H1 (cell line): ENCODE data around the gene VCP. TPM values are rescaled to one million over a fixed set of nuclear protein-coding genes. Genes with fewer than 3 reads are reported as not detected.

Source experiments
- CTCF ChIA-PET: fragments of 300-600 bp; sonication (Branson Sonifier 250); formaldehyde crosslinking; loops from one replicate; lab custom pipeline; 2021; ENCODE audit not compliant: partially characterized antibody; lab: Charles Lee
- POLR2A ChIA-PET: fragments of 300-600 bp; sonication (Branson Sonifier 250); formaldehyde crosslinking; loops from one replicate; lab custom pipeline; 2021; ENCODE audit warnings: inconsistent platforms; ENCODE audit not compliant: partially characterized antibody; lab: Charles Lee
- DNase-seq, 2 experiments: peaks; one replicate each; pipeline versions ENCODE4 v3.0.0 to v3.0.0-alpha.2; 2010 to 2022; ENCODE audit warnings: low spot score in 2 of 2, low read depth in 1 of 2, mixed read lengths in 1 of 2
- FAIRE-seq: peaks from 2 replicates; lab custom pipeline; 2011; peaks lifted over from hg19 to GRCh38; lab: Jason Lieb, UNC
- H2AFZ ChIP-seq: 2 replicates; pipeline ENCODE4 v1.8.1; 2012; ENCODE audit warnings: low read length, inconsistent platforms
- H2AK5ac ChIP-seq: 2 replicates; pipeline ENCODE4 v1.6.1; 2013; ENCODE audit warnings: low read depth, low read length
- H2BK120ac ChIP-seq: replicated peaks from 2 replicates; pipeline ENCODE3; 2013; ENCODE audit warnings: low read depth, low read length, inconsistent platforms
- H2BK12ac ChIP-seq: 2 replicates; pipeline ENCODE4 v1.6.1; 2013; ENCODE audit warnings: low read depth, low read length
- H2BK15ac ChIP-seq: 2 replicates; pipeline ENCODE4 v1.6.1; 2013; ENCODE audit warnings: low read length
- H2BK20ac ChIP-seq: 2 replicates; pipeline ENCODE4 v1.6.1; 2013; ENCODE audit warnings: low read length
- H2BK5ac ChIP-seq: 2 replicates; pipeline ENCODE4 v1.6.1; 2013; ENCODE audit warnings: low read depth, low read length
- H3K14ac ChIP-seq: 2 replicates; pipeline ENCODE4 v1.6.1; 2013; ENCODE audit warnings: inconsistent platforms; ENCODE audit not compliant: insufficient read length
- H3K18ac ChIP-seq: 2 replicates; pipeline ENCODE4 v1.6.1; 2013; ENCODE audit warnings: low read length; ENCODE audit errors: extremely low read depth
- H3K23ac ChIP-seq: 2 replicates; pipeline ENCODE4 v1.6.1; 2013; ENCODE audit warnings: inconsistent platforms; ENCODE audit not compliant: insufficient read length
- H3K23me2 ChIP-seq: 2 replicates; pipeline ENCODE4 v1.6.1; 2013; ENCODE audit warnings: low read depth, low read length
- H3K27ac ChIP-seq: 2 replicates; pipeline ENCODE4 v1.6.1; 2011; ENCODE audit warnings: low read depth, low read length, inconsistent platforms
- H3K27me3 ChIP-seq, 4 experiments: replicated peaks in 1 of 4; 1 replicate in 1 of 4; 2 replicates in 3 of 4; pipeline versions ENCODE4 v1.6.1 to v1.8.1; 2011 to 2013; ENCODE audit warnings: low read length in 3 of 4, mild to moderate bottlenecking in 3 of 4, inconsistent platforms in 2 of 4, mixed read lengths in 2 of 4, moderate library complexity in 1 of 4; ENCODE audit not compliant: control insufficient read depth in 3 of 4, insufficient read depth in 3 of 4; ENCODE audit errors: extremely low read depth in 1 of 4
- H3K36me3 ChIP-seq, 4 experiments: 2 replicates each; pipeline versions ENCODE4 v1.6.1 to v1.8.1; 2011 to 2013; ENCODE audit warnings: mild to moderate bottlenecking in 4 of 4, low read length in 3 of 4, moderate library complexity in 2 of 4, control low read depth in 1 of 4, inconsistent platforms in 1 of 4; ENCODE audit not compliant: insufficient read depth in 4 of 4, control insufficient read depth in 2 of 4
- H3K4ac ChIP-seq: replicated peaks from 2 replicates; pipeline ENCODE3; 2013; ENCODE audit warnings: low read length, low read depth, mixed read lengths, inconsistent platforms; ENCODE audit not compliant: insufficient read length
- H3K4me1 ChIP-seq, 4 experiments: replicated peaks in 1 of 4; 1 replicate in 1 of 4; 2 replicates in 3 of 4; pipeline versions ENCODE4 v1.6.1 to v1.8.1; 2011 to 2013; ENCODE audit warnings: low read length in 3 of 4, inconsistent platforms in 2 of 4, mixed read lengths in 1 of 4; ENCODE audit not compliant: insufficient read depth in 4 of 4, control insufficient read depth in 3 of 4
- H3K4me2 ChIP-seq, 2 experiments: 2 replicates each; pipeline versions ENCODE4 v1.6.1 to v1.8.1; 2011 to 2013; ENCODE audit warnings: low read depth in 2 of 2, low read length in 2 of 2, control low read depth in 1 of 2, inconsistent platforms in 1 of 2, mild to moderate bottlenecking in 1 of 2; ENCODE audit not compliant: insufficient read depth in 1 of 2
- H3K4me3 ChIP-seq, 4 experiments: fragments of 200-600, 300-600 bp in 1 of 4; sonication (generic), shearing (Covaris generic), sonication (Bioruptor Twin) in 1 of 4; 2 replicates each; pipeline versions ENCODE4 v1.5.1 to v1.8.1; 2011 to 2016; ENCODE audit warnings: low read length in 4 of 4, low read depth in 3 of 4, control low read depth in 2 of 4, inconsistent platforms in 2 of 4, mild to moderate bottlenecking in 2 of 4, mixed read lengths in 1 of 4, moderate library complexity in 1 of 4; ENCODE audit not compliant: insufficient read depth in 2 of 4; ENCODE audit errors: extremely low read depth in 1 of 4
- H3K56ac ChIP-seq: replicated peaks from 2 replicates; pipeline ENCODE3; 2013; ENCODE audit warnings: low read depth, mild to moderate bottlenecking, mixed read lengths, low read length, inconsistent platforms; ENCODE audit not compliant: insufficient read length
- H3K79me1 ChIP-seq: 2 replicates; pipeline ENCODE4 v1.6.1; 2013; ENCODE audit warnings: low read depth, low read length, control low read depth
- H3K79me2 ChIP-seq, 2 experiments: 2 replicates each; pipeline versions ENCODE4 v1.6.1 to v1.8.1; 2012 to 2013; ENCODE audit warnings: low read length in 2 of 2, mild to moderate bottlenecking in 2 of 2, inconsistent platforms in 1 of 2; ENCODE audit not compliant: insufficient read depth in 2 of 2, control insufficient read depth in 1 of 2
- H3K9ac ChIP-seq, 4 experiments: replicated peaks in 1 of 4; 1 replicate in 1 of 4; 2 replicates in 3 of 4; pipeline versions ENCODE4 v1.6.1 to v1.8.1; 2011 to 2013; ENCODE audit warnings: low read depth in 3 of 4, low read length in 3 of 4, control low read depth in 2 of 4, mild to moderate bottlenecking in 2 of 4, moderate library complexity in 2 of 4, inconsistent platforms in 1 of 4; ENCODE audit errors: extremely low read depth in 1 of 4
- H3K9me3 ChIP-seq, 2 experiments: 2 replicates each; pipeline versions ENCODE4 v1.6.1 to v1.8.1; 2012 to 2013; ENCODE audit warnings: mild to moderate bottlenecking in 2 of 2, moderate library complexity in 2 of 2, control low read depth in 1 of 2, inconsistent platforms in 1 of 2, low read depth in 1 of 2, low read length in 1 of 2, mixed read lengths in 1 of 2; ENCODE audit not compliant: insufficient read depth in 2 of 2
- H4K20me1 ChIP-seq, 2 experiments: replicated peaks in 1 of 2; 2 replicates each; pipeline versions ENCODE3 to v1.8.1; 2011 to 2013; ENCODE audit warnings: inconsistent platforms in 2 of 2, low read length in 2 of 2, mild to moderate bottlenecking in 1 of 2; ENCODE audit not compliant: insufficient read depth in 2 of 2, control insufficient read depth in 1 of 2
- H4K5ac ChIP-seq: 2 replicates; pipeline ENCODE4 v1.6.1; 2013; ENCODE audit warnings: low read length, low read depth, mixed read lengths, inconsistent platforms; ENCODE audit not compliant: insufficient read length
- H4K8ac ChIP-seq: 2 replicates; pipeline ENCODE4 v1.8.0; 2013; ENCODE audit warnings: mild to moderate bottlenecking, moderate library complexity, low read length, inconsistent platforms; ENCODE audit not compliant: insufficient read depth; ENCODE audit errors: extremely low read depth
- H4K91ac ChIP-seq: replicated peaks from 2 replicates; pipeline ENCODE3; 2013; ENCODE audit warnings: low read length, mixed read lengths, inconsistent platforms; ENCODE audit not compliant: insufficient read length
- CEBPB ChIP-seq: IDR thresholded peaks from 2 replicates; pipeline ENCODE4 v1.6.1; 2012; ENCODE audit warnings: low read depth, low read length
- CTCF ChIP-seq, 3 experiments: IDR thresholded peaks; 1 replicate in 2 of 3; 2 replicates in 1 of 3; pipeline versions ENCODE4 v1.5.1 to v1.6.1; 2011; ENCODE audit warnings: low read length in 3 of 3, mild to moderate bottlenecking in 3 of 3, inconsistent platforms in 2 of 3, low read depth in 1 of 3, moderate library complexity in 1 of 3; ENCODE audit not compliant: insufficient read depth in 1 of 3; ENCODE audit errors: control extremely low read depth in 1 of 3
- HDAC6 ChIP-seq: IDR thresholded peaks from one replicate; pipeline ENCODE4 v1.7.1; 2012; ENCODE audit warnings: low read depth, mild to moderate bottlenecking, inconsistent platforms, low read length, moderate library complexity
- KDM4A ChIP-seq: IDR thresholded peaks from one replicate; pipeline ENCODE4 v1.7.1; 2012; ENCODE audit warnings: low read depth, mild to moderate bottlenecking, moderate library complexity, low read length, inconsistent platforms; ENCODE audit not compliant: severe bottlenecking
- POLR2A ChIP-seq, 2 experiments: IDR thresholded peaks; 1 replicate in 1 of 2; 2 replicates in 1 of 2; pipeline ENCODE4 v1.6.1; 2011; ENCODE audit warnings: low read depth in 2 of 2, low read length in 2 of 2, mild to moderate bottlenecking in 2 of 2; ENCODE audit errors: control extremely low read depth in 1 of 2
- RXRA ChIP-seq: IDR thresholded peaks from 2 replicates; pipeline ENCODE4 v1.6.1; 2011; ENCODE audit warnings: low read depth, mild to moderate bottlenecking, low read length, moderate library complexity; ENCODE audit not compliant: insufficient read depth
- SIN3A ChIP-seq, 2 experiments: IDR thresholded peaks in 1 of 2; conservative IDR thresholded peaks in 1 of 2; 2 replicates each; pipeline ENCODE4 v1.6.1; 2011 to 2012; ENCODE audit warnings: low read length in 2 of 2, improper control_type of control experiment in 1 of 2, low read depth in 1 of 2, mild to moderate bottlenecking in 1 of 2
- SUZ12 ChIP-seq: fragments of 200-600 bp; sonication (generic); IDR thresholded peaks from 2 replicates; pipeline ENCODE4 v1.6.1; 2012; ENCODE audit warnings: mild to moderate bottlenecking, inconsistent platforms, low read length, moderate library complexity, mixed read lengths
- TAF7 ChIP-seq: optimal IDR thresholded peaks from 2 replicates; pipeline ENCODE3; 2011; ENCODE audit warnings: low read depth, mild to moderate bottlenecking, inconsistent platforms, low read length, moderate library complexity, borderline replicate concordance
- TEAD4 ChIP-seq: IDR thresholded peaks from 2 replicates; pipeline ENCODE4 v1.6.1; 2012; ENCODE audit warnings: low read depth, low read length, inconsistent platforms, mixed read lengths
- WGBS, 2 experiments: shearing (Covaris generic) in 1 of 2; methylation state at CpG; one replicate each; pipeline versions ENCODE4 v1.1.6 to v1.1.7; 2013 to 2015; ENCODE audit warnings: low lambda C conversion rate in 2 of 2, mixed read lengths in 2 of 2, inconsistent platforms in 1 of 2, low coverage in 1 of 2, missing lambda C conversion rate in 1 of 2; ENCODE audit not compliant: insufficient replicate concordance in 2 of 2, insufficient coverage in 1 of 2, insufficient read length in 1 of 2; ENCODE audit errors: extremely low coverage in 1 of 2, missing lambda C conversion rate in 1 of 2; 5-methylcytosine and 5-hydroxymethylcytosine counted together
- polyA plus RNA-seq, 7 experiments: library from polyadenylated mRNA; depleted of rRNA in 3 of 7; stranded (reverse) in 5 of 7; unstranded in 2 of 7; fragments of >200 nt in 5 of 7; fragments of 200-250 nt in 2 of 7; gene quantifications; 1 replicate in 5 of 7; 2 replicates in 1 of 7; 4 replicates in 1 of 7; pipeline versions ENCODE4 v1.2.1 to v1.2.3, GENCODE V29; 2011 to 2013; ENCODE audit warnings: missing spikeins in 2 of 7, mixed read lengths in 2 of 7
- total RNA-seq: library from RNA; stranded (reverse); fragmentation: NEBNext Ultra II Directional; extraction: Animal tissue kit (Norgen Biotek cat#: 25700); gene quantifications from 2 replicates; pipeline ENCODE4 v1.2.1, GENCODE V29; 2021

The VCP gene
- total and polyA plus RNA-seq, 2 of the 8 experiments (the other 6 are each of a cell fraction or from before 2014, with no cell fraction given) = 173 to 375 TPM

- no peak overlapping the region for H3K14ac ChIP-seq
- WGBS, 2 experiments = 86% methylated on average over 15 of the region's 17 CpGs; no CpG with 5 or more reads in 1 of the 2 experiments
- no peaks in the 10 kb centered on the region; the same call in 1 of the 2 replicates for H3K79me1 ChIP-seq
- H3K9ac ChIP-seq = no peak overlapping the region
- H4K8ac ChIP-seq = no peak overlapping the region
- H2BK5ac ChIP-seq = no peak overlapping the region
- no peaks in the 10 kb centered on the region for H4K20me1 ChIP-seq
- H2BK120ac ChIP-seq = no peak overlapping the region
- H3K18ac ChIP-seq = no peak overlapping the region
- H3K27ac ChIP-seq = no peak overlapping the region
- no peak overlapping the region for H2BK15ac ChIP-seq
- H3K4ac ChIP-seq = no peak overlapping the region
- H3K79me2 ChIP-seq = 0 out of 4 replicates have a peak, but pooled peaks cover 0 to 5% of the 10 kb centered on the region in 2 experiments
- no peak overlapping the region for H4K91ac ChIP-seq
- no peak for FAIRE-seq
- ChIA-PET CTCF (interaction anchor here (0.5 to 3.5 kb wide), 7 partner anchors 8 to 332 kb away, joined by 3 to 21 read pairs (median 3); partner anchors contain the start of genes FANCG and VCP), POLR2A (interaction anchor here (1.2 to 17.4 kb wide), 4 partner anchors 11 to 207 kb away, joined by 3 to 440 read pairs (median 14); partner anchors contain the start of genes FANCG, STOML2 and VCP)
- no peaks in the 10 kb centered on the region for H3K9me3 ChIP-seq
- no peak overlapping the region for H3K4me2 ChIP-seq
- no peak overlapping the region for H3K23ac ChIP-seq
- H3K4me3 ChIP-seq = no peak overlapping the region
- peaks cover 0 to 2% (median under 1%) of the 10 kb centered on the region in 4 experiments; a peak in 3 of 7 replicates for H3K4me1 ChIP-seq
- peaks cover 5% of the 10 kb centered on the region; the same call in 1 of the 2 replicates for H3K23me2 ChIP-seq
- no peak overlapping the region for H2BK20ac ChIP-seq
- DNase-seq = no peak
- no peak overlapping the region for H2BK12ac ChIP-seq
- peaks cover 7 to 29% (median 22%) of the 10 kb centered on the region in 4 experiments; a peak in 7 of 8 replicates for H3K36me3 ChIP-seq
- no peak overlapping the region for H3K56ac ChIP-seq
- H2AK5ac ChIP-seq = no peak overlapping the region
- no peaks in the 10 kb centered on the region for H3K27me3 ChIP-seq
- H4K5ac ChIP-seq = no peak overlapping the region
- H2AFZ ChIP-seq = no peak overlapping the region
- TF ChIP-seq SIN3A (conservative IDR thresholded peaks at IDR 0.05 in 1 of 2, IDR thresholded peaks at IDR 0.05 in 1 of 2; ENCODE audit: low read depth in 1 of 2, low read length in 2 of 2) (no peak), POLR2A (IDR thresholded peaks at IDR 0.05; ENCODE audit: control extremely low read depth in 1 of 2, low read depth in 2 of 2, low read length in 2 of 2) (no peak), SUZ12 (no peak), KDM4A (no peak), HDAC6 (no peak), CTCF (IDR thresholded peaks at IDR 0.05; ENCODE audit: control extremely low read depth in 1 of 3, insufficient read depth in 1 of 3, low read depth in 1 of 3, low read length in 3 of 3) (no peak), TAF7 (no peak), TEAD4 (no peak), CEBPB (no peak), RXRA (no peak)
These were observed 19.1 kb upstream of the VCP start for GRCh38 chr9:35091536-35091935.
